Epithelial cell of esophagus (primary cell): ENCODE data around the gene LRRC26.

Experiments
- DNase-seq: peaks from one replicate; pipeline ENCODE4 v3.0.0; 2010; ENCODE audit warnings: low read depth
- H3K4me3 ChIP-seq: 2 replicates; pipeline ENCODE4 v1.5.1; 2011; ENCODE audit warnings: mild to moderate bottlenecking, low read length, control low read depth
- CTCF ChIP-seq: IDR thresholded peaks from 2 replicates; pipeline ENCODE4 v1.5.1; 2011; ENCODE audit warnings: low read depth, mild to moderate bottlenecking, low read length, control low read depth, inconsistent platforms; ENCODE audit not compliant: insufficient read depth; ENCODE audit errors: missing control alignments

The LRRC26 gene

GRCh38 chr9:137165250-137165836 is 4.5 kb downstream of the LRRC26 start:
- DNase-seq: no peak
- TF ChIP-seq CTCF: no peak
- no peak overlapping the region for H3K4me3 ChIP-seq

GRCh38 chr9:137164370-137165249 is 5.2 kb downstream of the LRRC26 start:
- no peak for DNase-seq
- TF ChIP-seq CTCF: no peak
- H3K4me3 ChIP-seq: no peak overlapping the region

GRCh38 chr9:137163805-137164204 is 6.0 kb downstream of the LRRC26 start:
- no peak for DNase-seq
- no peak overlapping the region for H3K4me3 ChIP-seq
- TF ChIP-seq CTCF: no peak

GRCh38 chr9:137163365-137163715 is 6.5 kb downstream of the LRRC26 start:
- H3K4me3 ChIP-seq: peak overlapping the region; percentile 36
- TF ChIP-seq CTCF: no peak
- peak; percentile 37 for DNase-seq

- no peak for TF ChIP-seq CTCF
- peak overlapping the region; percentile 36 for H3K4me3 ChIP-seq
- peak; percentile 50 for DNase-seq
Measured at GRCh38 chr9:137162505-137163364, 7.1 kb downstream of the LRRC26 start.

GRCh38 chr9:137161558-137162486 is 8.0 kb downstream of the LRRC26 start:
- no peak for TF ChIP-seq CTCF
- DNase-seq: peak; percentile 23
- H3K4me3 ChIP-seq: no peak overlapping the region
